K562 (cell line): ENCODE measurements around the gene ABLIM2. TPM values are rescaled to one million over a fixed set of nuclear protein-coding genes. Genes with fewer than 3 reads are reported as not detected.
A peak's percentile ranks its signal among the peaks of the same experiment; 100 is the strongest.

ENCODE experiments used
- E2F3 ChIP-seq: fragments of 250-450 bp; sonication (Bioruptor Pico); IDR thresholded peaks from 2 replicates; pipeline ENCODE4 v1.4.0; 2020; ENCODE audit warnings: mild to moderate bottlenecking
- ETS1 ChIP-seq: conservative IDR thresholded peaks from 2 replicates; pipeline ENCODE4 v1.6.1; 2011; ENCODE audit warnings: low read depth, mild to moderate bottlenecking, low read length; ENCODE audit not compliant: control insufficient read depth
- GATA2 ChIP-seq: sonication (generic); formaldehyde crosslinking; IDR thresholded peaks from 2 replicates; pipeline ENCODE4 v1.4.0; 2020; ENCODE audit warnings: mild to moderate bottlenecking, missing genetic modification reagents
- JUND ChIP-seq, 2 experiments: IDR thresholded peaks; 2 replicates in 1 of 2; 3 replicates in 1 of 2; pipeline ENCODE4 v1.6.1; 2011; ENCODE audit warnings: borderline replicate concordance in 2 of 2, low read depth in 2 of 2, low read length in 2 of 2, improper control_type of control experiment in 1 of 2, missing biosample characterization in 1 of 2, missing genetic modification characterization in 1 of 2, missing genetic modification reagents in 1 of 2
- POU5F1 ChIP-seq: fragments of 150-350 bp; IDR thresholded peaks from 2 replicates; pipeline ENCODE4 v1.6.1; 2014; ENCODE audit warnings: borderline replicate concordance, low read length, low read depth, mild to moderate bottlenecking; ENCODE audit not compliant: partially characterized antibody
- RREB1 ChIP-seq: fragments of 250-450 bp; sonication (Bioruptor Pico); IDR thresholded peaks from 2 replicates; pipeline ENCODE4 v1.4.0; 2020
- SIRT6 ChIP-seq: IDR thresholded peaks from one replicate; pipeline ENCODE4 v1.6.1; 2012; ENCODE audit warnings: low read depth, mild to moderate bottlenecking, control low read depth, inconsistent platforms, low read length, moderate library complexity
- SRF ChIP-seq, 2 experiments: fragments of 250-450, 450-650 bp in 1 of 2; sonication (Bioruptor Pico) in 1 of 2; sonication (generic) in 1 of 2; formaldehyde crosslinking; IDR thresholded peaks; 2 replicates each; pipeline versions ENCODE4 v1.5.0 to v1.5.1; 2020 to 2022; ENCODE audit warnings: mild to moderate bottlenecking in 1 of 2, missing genetic modification reagents in 1 of 2
- ZBTB1 ChIP-seq: sonication (generic); formaldehyde crosslinking; IDR thresholded peaks from 2 replicates; pipeline ENCODE4 v1.8.1; 2023; ENCODE audit warnings: missing genetic modification reagents, low read depth, mild to moderate bottlenecking, borderline replicate concordance
- ZNF175 ChIP-seq: fragments of 200-800 bp; sonication (Bioruptor generic); IDR thresholded peaks from 2 replicates; pipeline ENCODE4 v1.6.1; 2016; ENCODE audit warnings: low read depth, mild to moderate bottlenecking, missing genetic modification characterization, missing compliant biosample characterization
- ZNF24 ChIP-seq: fragments of 450-650 bp; IDR thresholded peaks from 2 replicates; pipeline ENCODE4 v1.6.1; 2016
- ZNF449 ChIP-seq: fragments of 250-450 bp; sonication (Bioruptor Pico); IDR thresholded peaks from 2 replicates; pipeline ENCODE4 v1.8.0; 2022; ENCODE audit warnings: moderate library complexity, mild to moderate bottlenecking, inconsistent platforms
- polyA plus RNA-seq, 8 experiments: library from polyadenylated mRNA; depleted of rRNA in 4 of 8; stranded (reverse) in 5 of 8; unstranded in 3 of 8; fragments of >200 nt; fragmentation: Nextera tagmentation in 2 of 8; fragmentation: Illumina TruSeq in 1 of 8; extraction: Ambion mirVana in 2 of 8; extraction: Trizol in 1 of 8; gene quantifications; 2 replicates each; pipeline versions ENCODE4 v1.2.1 to v1.2.3, GENCODE V29; 2011 to 2014; ENCODE audit warnings: inconsistent platforms in 1 of 8, missing spikeins in 1 of 8
- total RNA-seq, 7 experiments: library from RNA; depleted of rRNA in 6 of 7; stranded (reverse); fragments of >200 nt in 6 of 7; fragmentation: Illumina TruSeq in 2 of 7; extraction: Trizol in 2 of 7; gene quantifications; 2 replicates each; pipeline versions ENCODE4 v1.2.1 to v1.2.3, GENCODE V29; 2011 to 2021; ENCODE audit warnings: low replicate concordance in 1 of 7

The ABLIM2 gene
- total and polyA plus RNA-seq, 9 of the 15 experiments (the other 6 are each of a cell fraction or from before 2014, with no cell fraction given): not detected

GRCh38 chr4:8158710-8159536 lies at the start of gene ABLIM2 (continued):
- TF ChIP-seq JUND (IDR thresholded peaks at IDR 0.05; ENCODE audit: borderline replicate concordance, low read depth, low read length) (0 out of 2 replicates have a peak, but pooled peaks have one; percentile 26), JUND (tag; IDR thresholded peaks at IDR 0.05; ENCODE audit: borderline replicate concordance, low read depth, low read length) (peak; percentile 21; the same call in 1 of the 3 replicates), RREB1 (CRISPR knock-in tag) (peak; percentile 68; the same call in 1 of the 2 replicates), ZNF449 (CRISPR knock-in tag) (no peak), ZBTB1 (CRISPR knock-in tag) (no peak), ZNF24 (0 out of 2 replicates have a peak, but pooled peaks have one; percentile 43), E2F3 (CRISPR knock-in tag) (0 out of 2 replicates have a peak, but pooled peaks have one; percentile 54), ETS1 (peak; percentile 81), SRF (CRISPR knock-in tag; IDR thresholded peaks at IDR 0.05) (no peak), SIRT6 (no peak), POU5F1 (no peak), GATA2 (CRISPR knock-in tag) (peak; percentile 58), ZNF175 (CRISPR knock-in tag) (0 out of 2 replicates have a peak, but pooled peaks have one; percentile 35)
